OCI-M2 (cell line): ENCODE results near the gene MSRB1.

ENCODE experiments used
- DNase-seq: peaks from one replicate; lab custom pipeline; 2025; ENCODE audit not compliant: unreplicated experiment; lab: John Stamatoyannopoulos, UW

The MSRB1 gene

GRCh38 chr16:1942810-1943726, at the start of gene MSRB1:
MSRB1 (minus strand) TSS chr16:1943199; CDS start chr16:1943156, 43 bp downstream.
- DNase-seq = peak; percentile 84

GRCh38 chr16:1991948-1992703, 49.1 kb upstream of the MSRB1 start:
- no peak for DNase-seq

GRCh38 chr16:1991588-1991947, 48.6 kb upstream of the MSRB1 start:
- no peak for DNase-seq

- no peak for DNase-seq
These were observed 48.1 kb upstream of the MSRB1 start for GRCh38 chr16:1991135-1991551.

- no peak for DNase-seq
These were observed 47.5 kb upstream of the MSRB1 start for GRCh38 chr16:1990351-1991134.

GRCh38 chr16:1990101-1990350, 47.0 kb upstream of the MSRB1 start:
- no peak for DNase-seq

- no peak for DNase-seq
These were observed 46.5 kb upstream of the MSRB1 start, which contains the start of gene SYNGR3 for GRCh38 chr16:1989209-1990100. SYNGR3 (plus strand) TSS chr16:1989970; CDS start chr16:1990103, 133 bp downstream.

GRCh38 chr16:1987198-1987597, 44.2 kb upstream of the MSRB1 start:
- no peak for DNase-seq

- no peak for DNase-seq
These were observed 42.6 kb upstream of the MSRB1 start for GRCh38 chr16:1985466-1986150.

- DNase-seq = no peak
These were observed 41.6 kb upstream of the MSRB1 start for GRCh38 chr16:1984347-1985225.

- no peak for DNase-seq
These were observed 40.7 kb upstream of the MSRB1 start, which contains the start of gene GFER for GRCh38 chr16:1983544-1984346. GFER (plus strand) TSS chr16:1984193; CDS start chr16:1984219, 26 bp downstream.

- no peak for DNase-seq
These were observed 40.1 kb upstream of the MSRB1 start for GRCh38 chr16:1982991-1983543.

GRCh38 chr16:1982013-1982433, 39.0 kb upstream of the MSRB1 start:
- DNase-seq = no peak

GRCh38 chr16:1981398-1981836, 38.4 kb upstream of the MSRB1 start, which contains the start of gene NOXO1:
NOXO1 (minus strand) TSS chr16:1981469; CDS start chr16:1981179, 290 bp downstream.
- DNase-seq = no peak

- DNase-seq = no peak
These were observed 37.7 kb upstream of the MSRB1 start for GRCh38 chr16:1980770-1981087.

GRCh38 chr16:1980030-1980769, 37.2 kb upstream of the MSRB1 start:
- DNase-seq = no peak
